SK-N-SH (cell line): ENCODE measurements around the gene STAT1. TPM values are rescaled to one million over a fixed set of nuclear protein-coding genes. Genes with fewer than 3 reads are reported as not detected.

Experiments
- CTCF ChIA-PET: fragments of 300-600, 350-600 bp; formaldehyde crosslinking; extraction: SDS; loops from one replicate; lab custom pipeline; 2021; lab: Yijun Ruan, JAX
- POLR2A ChIA-PET: fragments of 350-600 bp; sonication (Branson Sonifier 250); formaldehyde crosslinking; extraction: SDS; loops from one replicate; lab custom pipeline; 2020; ENCODE audit warnings: antibody characterized with exemption, inconsistent platforms; lab: Yijun Ruan, JAX
- DNase-seq: peaks from one replicate; pipeline ENCODE4 v3.0.0; 2012
- H2AFZ ChIP-seq: fragments of 200-600 bp; sonication (generic); 2 replicates; pipeline ENCODE4 v1.8.1; 2016; ENCODE audit warnings: antibody characterized with exemption, mild to moderate bottlenecking, low read depth
- H3F3A ChIP-seq: fragments of 200-600 bp; sonication (generic); replicated peaks from 2 replicates; pipeline ENCODE3; 2016; ENCODE audit warnings: antibody characterized with exemption, mild to moderate bottlenecking; ENCODE audit not compliant: insufficient read depth
- H3K27ac ChIP-seq, 2 experiments: fragments of 200-500 bp in 1 of 2; fragments of 200-600 bp in 1 of 2; sonication (Bioruptor generic) in 1 of 2; sonication (generic), shearing (Covaris generic) in 1 of 2; 2 replicates each; pipeline versions ENCODE4 v1.5.1 to v1.6.1; 2014 to 2016; ENCODE audit warnings: low read depth in 2 of 2, inconsistent platforms in 1 of 2, low read length in 1 of 2, mild to moderate bottlenecking in 1 of 2, mixed read lengths in 1 of 2
- H3K27me3 ChIP-seq: fragments of 200-600 bp; sonication (generic), shearing (Covaris generic); 2 replicates; pipeline ENCODE4 v1.6.1; 2016; ENCODE audit warnings: mixed run types; ENCODE audit not compliant: insufficient read depth
- H3K36me3 ChIP-seq, 2 experiments: fragments of 200-500 bp in 1 of 2; fragments of 200-600 bp in 1 of 2; sonication (Bioruptor generic) in 1 of 2; sonication (generic) in 1 of 2; replicated peaks in 1 of 2; 2 replicates each; pipeline versions ENCODE3 to v1.5.1; 2014 to 2016; ENCODE audit warnings: low read length in 1 of 2, mild to moderate bottlenecking in 1 of 2; ENCODE audit not compliant: insufficient read depth in 2 of 2, control insufficient read depth in 1 of 2
- H3K4me1 ChIP-seq, 2 experiments: fragments of 200-500 bp in 1 of 2; fragments of 200-600 bp in 1 of 2; sonication (Bioruptor generic) in 1 of 2; sonication (generic), shearing (Covaris generic) in 1 of 2; 2 replicates each; pipeline versions ENCODE4 v1.5.1 to v1.6.1; 2014 to 2016; ENCODE audit warnings: low read depth in 1 of 2, low read length in 1 of 2, mixed run types in 1 of 2; ENCODE audit not compliant: insufficient read depth in 2 of 2, control insufficient read depth in 1 of 2
- H3K4me2 ChIP-seq: fragments of 200-600 bp; sonication (generic), shearing (Covaris generic); 2 replicates; pipeline ENCODE4 v1.6.1; 2017; ENCODE audit warnings: mixed run types
- H3K4me3 ChIP-seq, 2 experiments: fragments of 200-500 bp in 1 of 2; fragments of 200-600 bp in 1 of 2; sonication (Bioruptor generic) in 1 of 2; sonication (generic), shearing (Covaris generic) in 1 of 2; 2 replicates each; pipeline versions ENCODE4 v1.5.1 to v1.8.1; 2014 to 2016; ENCODE audit warnings: low read depth in 2 of 2, inconsistent platforms in 1 of 2, low read length in 1 of 2, mild to moderate bottlenecking in 1 of 2, mixed read lengths in 1 of 2, moderate library complexity in 1 of 2
- H3K79me2 ChIP-seq: fragments of 200-600 bp; sonication (generic); 2 replicates; pipeline ENCODE4 v1.8.1; 2017; ENCODE audit warnings: mild to moderate bottlenecking; ENCODE audit not compliant: insufficient read depth
- H3K9ac ChIP-seq: fragments of 200-600 bp; sonication (generic); 2 replicates; pipeline ENCODE4 v1.6.1; 2017; ENCODE audit warnings: mixed run types
- H3K9me2 ChIP-seq: fragments of 200-600 bp; sonication (generic); 2 replicates; pipeline ENCODE4 v1.6.1; 2017; ENCODE audit warnings: mixed run types
- H3K9me3 ChIP-seq: fragments of 200-600 bp; sonication (generic); 2 replicates; pipeline ENCODE4 v1.6.1; 2017; ENCODE audit warnings: mixed run types, mild to moderate bottlenecking, moderate library complexity
- H4K20me1 ChIP-seq: fragments of 200-600 bp; sonication (generic); 2 replicates; pipeline ENCODE4 v1.6.1; 2017; ENCODE audit warnings: mild to moderate bottlenecking, mixed run types; ENCODE audit not compliant: insufficient read depth
- CHD2 ChIP-seq: fragments of 150-350 bp; IDR thresholded peaks from 2 replicates; pipeline ENCODE4 v1.6.1; 2018; ENCODE audit warnings: low read length; ENCODE audit not compliant: partially characterized antibody
- EP300 ChIP-seq, 2 experiments: IDR thresholded peaks; 2 replicates each; pipeline versions ENCODE4 v1.4.0 to v1.6.1; 2012; ENCODE audit warnings: borderline replicate concordance in 1 of 2, low read depth in 1 of 2, low read length in 1 of 2
- GATA2 ChIP-seq: sonication (generic); formaldehyde crosslinking; IDR thresholded peaks from 2 replicates; pipeline ENCODE4 v1.5.0; 2020; ENCODE audit warnings: mild to moderate bottlenecking, missing genetic modification reagents
- MEF2A ChIP-seq: IDR thresholded peaks from 2 replicates; pipeline ENCODE4 v1.4.0; 2012; ENCODE audit warnings: low read depth, borderline replicate concordance
- MXI1 ChIP-seq: IDR thresholded peaks from 2 replicates; pipeline ENCODE4 v1.6.1; 2012; ENCODE audit warnings: mild to moderate bottlenecking, low read depth, low read length, improper control_type of control experiment
- NRF1 ChIP-seq: IDR thresholded peaks from 2 replicates; pipeline ENCODE4 v1.6.1; 2012; ENCODE audit warnings: low read depth, mild to moderate bottlenecking, low read length
- RFX5 ChIP-seq: IDR thresholded peaks from 2 replicates; pipeline ENCODE4 v1.6.1; 2012; ENCODE audit warnings: mild to moderate bottlenecking, improper control_type of control experiment, low read length
- RXRA ChIP-seq: IDR thresholded peaks from 2 replicates; pipeline ENCODE4 v1.4.0; 2012; ENCODE audit warnings: low read depth, mild to moderate bottlenecking, borderline replicate concordance
- SMC3 ChIP-seq: IDR thresholded peaks from 2 replicates; pipeline ENCODE4 v1.6.1; 2012; ENCODE audit warnings: low read depth, low read length, improper control_type of control experiment
- TEAD4 ChIP-seq: IDR thresholded peaks from 2 replicates; pipeline ENCODE4 v1.4.0; 2012; ENCODE audit warnings: mild to moderate bottlenecking, borderline replicate concordance; ENCODE audit not compliant: insufficient read depth
- WGBS: methylation state at CpG from one replicate; pipeline ENCODE4 v1.1.6; 2017; ENCODE audit warnings: low lambda C conversion rate; 5-methylcytosine and 5-hydroxymethylcytosine counted together
- polyA plus RNA-seq, 3 experiments: library from polyadenylated mRNA; depleted of rRNA; stranded (reverse); fragments of >200 nt; gene quantifications; 2 replicates each; pipeline ENCODE4 v1.2.3, GENCODE V29; 2012
- TF ChIP-seq, protein P1 (sequence below): fragments of 200-600 bp; sonication (generic); IDR thresholded peaks from 2 replicates; pipeline ENCODE4 v1.6.1; 2017; ENCODE audit warnings: antibody characterized with exemption, mild to moderate bottlenecking, moderate library complexity
- TF ChIP-seq, protein P2 (sequence below): IDR thresholded peaks from 2 replicates; pipeline ENCODE4; 2012

Gene STAT1
- polyA plus RNA-seq, 1 of the 3 experiments (the other 2 are of a cell fraction): 22.1 TPM

DNA sequence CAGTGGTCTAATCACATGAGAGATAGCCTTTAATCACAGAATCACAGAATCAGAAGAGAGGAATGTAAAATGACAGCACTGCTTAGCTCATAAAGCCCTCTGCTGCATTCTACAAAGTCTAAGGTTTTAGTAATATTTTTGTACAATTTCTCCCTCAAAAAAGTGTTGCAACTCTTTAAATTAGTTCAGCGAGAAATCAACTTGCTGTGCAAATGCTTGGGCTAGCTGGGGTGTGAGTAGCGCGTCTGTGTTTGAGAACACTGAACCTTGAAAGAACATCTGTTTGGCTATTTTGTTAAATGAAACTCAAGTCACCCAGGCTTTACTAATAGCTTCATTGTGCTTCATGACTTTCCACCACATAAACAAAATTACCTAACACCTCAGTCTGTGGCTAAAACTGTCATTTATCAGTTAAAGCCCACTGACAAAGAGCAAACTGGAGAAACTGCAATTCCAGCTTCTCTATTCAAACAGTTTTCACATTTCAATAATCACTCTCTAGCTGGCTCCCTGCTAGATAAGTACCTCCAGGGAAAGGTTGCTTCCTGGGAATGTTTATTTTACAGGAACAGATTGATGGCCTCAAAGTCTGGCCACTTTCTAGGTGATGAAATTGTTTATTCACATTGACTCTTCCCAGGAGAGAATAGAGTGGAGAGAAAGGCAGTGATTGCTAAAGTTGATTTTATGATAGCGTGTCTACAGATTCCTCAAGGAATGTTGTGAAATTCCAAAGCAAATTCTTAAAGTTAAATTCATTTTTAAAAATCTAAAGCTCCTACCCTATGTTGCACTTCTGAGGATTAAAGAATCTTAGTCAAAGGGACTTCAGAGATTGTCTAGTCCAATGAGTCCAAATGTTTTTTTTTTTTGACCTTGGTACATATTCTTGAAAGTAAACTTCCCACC, 36.0 kb upstream of the STAT1 start:
- H3K4me2 ChIP-seq: no peak overlapping the region
- 73% methylated on average over 4 of the region's 4 CpGs for WGBS
- no peaks in the 10 kb centered on the region for H3K4me1 ChIP-seq
- H3K9ac ChIP-seq: no peak overlapping the region
- no peak for DNase-seq
- H3K4me3 ChIP-seq: no peak overlapping the region
- peak overlapping the region in 1 of 2 experiments; percentile 55; a peak in 2 of 4 replicates for H3K27ac ChIP-seq
- no peaks in the 10 kb centered on the region for H4K20me1 ChIP-seq
- POLR2A ChIA-PET: no interaction called here
- H3K9me2 ChIP-seq: no peaks in the 10 kb centered on the region
- CTCF ChIA-PET: interaction anchor here (0.5 to 7.1 kb wide), 14 partner anchors 8 to 505 kb away, joined by 3 to 106 read pairs (median 3); no protein-coding TSS in a partner anchor
- no peaks in the 10 kb centered on the region for H3K79me2 ChIP-seq
- H3F3A ChIP-seq: no peaks in the 10 kb centered on the region
- H3K36me3 ChIP-seq: no peaks in the 10 kb centered on the region
- TF ChIP-seq RXRA: no peak
- no peak for TF ChIP-seq MXI1
- no peaks in the 10 kb centered on the region for H3K27me3 ChIP-seq
- H3K9me3 ChIP-seq: no peaks in the 10 kb centered on the region
- H2AFZ ChIP-seq: no peak overlapping the region

DNA sequence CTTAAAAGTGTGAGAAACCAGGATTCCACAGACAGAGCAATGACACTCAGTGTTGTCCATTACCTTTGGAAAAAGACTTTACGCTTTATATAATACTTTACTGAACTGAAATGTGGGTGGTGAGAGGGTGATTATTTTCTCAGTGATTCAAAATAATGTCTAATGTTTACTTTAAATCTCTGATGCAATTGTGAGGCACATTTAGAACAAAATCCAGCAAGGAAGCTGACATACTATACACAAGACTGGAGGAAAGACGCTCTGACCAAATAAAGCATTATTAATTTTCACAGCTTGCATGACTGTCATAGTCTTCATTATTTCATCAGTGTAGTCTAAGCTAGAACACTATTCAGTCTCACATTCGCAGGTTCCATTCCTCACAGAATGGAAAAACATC, 34.1 kb upstream of the STAT1 start:
- CTCF ChIA-PET: interaction anchor here (0.7 to 6.3 kb wide), 2 partner anchors 107 to 475 kb away, joined by 4 to 40 read pairs; no protein-coding TSS in a partner anchor
- no peak overlapping the region for H3K4me2 ChIP-seq

More for the DNA sequence above, 34.1 kb upstream of the STAT1 start:
- Histone ChIP-seq H3K4me3 (no peak overlapping the region), H3K4me1 (no peaks in the 10 kb centered on the region), H2AFZ (no peak overlapping the region), H3K9ac (no peak overlapping the region), H3K9me3 (no peaks in the 10 kb centered on the region), H3K36me3 (no peaks in the 10 kb centered on the region), H4K20me1 (no peaks in the 10 kb centered on the region), H3K27me3 (no peaks in the 10 kb centered on the region), H3F3A (no peaks in the 10 kb centered on the region), H3K9me2 (no peaks in the 10 kb centered on the region), H3K79me2 (no peaks in the 10 kb centered on the region), H3K27ac (no peak overlapping the region)
- no peak for DNase-seq
- no peak for TF ChIP-seq SMC3
- no peak for TF ChIP-seq RXRA
- TF ChIP-seq GATA2 (CRISPR knock-in tag): no peak
- TF ChIP-seq NRF1: no peak
- no peak for TF ChIP-seq MEF2A
- TF ChIP-seq, protein P1, sequence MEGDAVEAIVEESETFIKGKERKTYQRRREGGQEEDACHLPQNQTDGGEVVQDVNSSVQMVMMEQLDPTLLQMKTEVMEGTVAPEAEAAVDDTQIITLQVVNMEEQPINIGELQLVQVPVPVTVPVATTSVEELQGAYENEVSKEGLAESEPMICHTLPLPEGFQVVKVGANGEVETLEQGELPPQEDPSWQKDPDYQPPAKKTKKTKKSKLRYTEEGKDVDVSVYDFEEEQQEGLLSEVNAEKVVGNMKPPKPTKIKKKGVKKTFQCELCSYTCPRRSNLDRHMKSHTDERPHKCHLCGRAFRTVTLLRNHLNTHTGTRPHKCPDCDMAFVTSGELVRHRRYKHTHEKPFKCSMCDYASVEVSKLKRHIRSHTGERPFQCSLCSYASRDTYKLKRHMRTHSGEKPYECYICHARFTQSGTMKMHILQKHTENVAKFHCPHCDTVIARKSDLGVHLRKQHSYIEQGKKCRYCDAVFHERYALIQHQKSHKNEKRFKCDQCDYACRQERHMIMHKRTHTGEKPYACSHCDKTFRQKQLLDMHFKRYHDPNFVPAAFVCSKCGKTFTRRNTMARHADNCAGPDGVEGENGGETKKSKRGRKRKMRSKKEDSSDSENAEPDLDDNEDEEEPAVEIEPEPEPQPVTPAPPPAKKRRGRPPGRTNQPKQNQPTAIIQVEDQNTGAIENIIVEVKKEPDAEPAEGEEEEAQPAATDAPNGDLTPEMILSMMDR: no peak
- TF ChIP-seq, protein P2, sequence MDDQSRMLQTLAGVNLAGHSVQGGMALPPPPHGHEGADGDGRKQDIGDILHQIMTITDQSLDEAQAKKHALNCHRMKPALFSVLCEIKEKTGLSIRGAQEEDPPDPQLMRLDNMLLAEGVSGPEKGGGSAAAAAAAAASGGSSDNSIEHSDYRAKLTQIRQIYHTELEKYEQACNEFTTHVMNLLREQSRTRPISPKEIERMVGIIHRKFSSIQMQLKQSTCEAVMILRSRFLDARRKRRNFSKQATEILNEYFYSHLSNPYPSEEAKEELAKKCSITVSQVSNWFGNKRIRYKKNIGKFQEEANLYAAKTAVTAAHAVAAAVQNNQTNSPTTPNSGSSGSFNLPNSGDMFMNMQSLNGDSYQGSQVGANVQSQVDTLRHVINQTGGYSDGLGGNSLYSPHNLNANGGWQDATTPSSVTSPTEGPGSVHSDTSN: no peak
- TF ChIP-seq CHD2: no peak
- TF ChIP-seq TEAD4: no peak
- no peak for TF ChIP-seq EP300 (IDR thresholded peaks at IDR 0.05; ENCODE audit: borderline replicate concordance in 1 of 2, low read depth in 1 of 2, low read length in 1 of 2)
- no peak for TF ChIP-seq RFX5
- POLR2A ChIA-PET: no interaction called here
- WGBS: 66% methylated on average over 3 of the region's 3 CpGs
